RPMI8226 (cell line): ENCODE results near the gene ATP13A5.

Experiments used
- DNase-seq: peaks from one replicate; pipeline ENCODE4 v3.0.0-alpha.2; 2015

ATP13A5 gene

DNA sequence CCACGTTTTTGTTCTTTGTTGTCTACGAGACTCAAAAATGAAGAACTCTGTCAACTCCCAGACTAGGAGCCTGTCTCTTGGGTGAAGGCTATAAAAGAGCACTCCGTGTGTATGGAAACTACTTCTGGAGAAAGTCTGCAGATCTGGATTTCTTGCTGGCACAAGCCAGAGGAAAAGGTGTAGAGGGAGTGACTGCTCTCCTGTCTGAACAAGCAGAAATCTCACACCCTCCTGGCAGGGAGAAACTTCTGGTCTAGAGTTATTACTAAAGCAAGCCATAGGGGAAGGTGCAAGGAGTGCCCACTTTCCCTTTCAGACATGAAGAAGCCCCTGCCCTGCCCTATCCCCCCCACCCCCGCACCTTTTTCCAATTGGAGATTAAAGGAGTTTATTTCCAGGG, 128.1 kb downstream of the ATP13A5 start:
- DNase-seq, result no peak

DNA sequence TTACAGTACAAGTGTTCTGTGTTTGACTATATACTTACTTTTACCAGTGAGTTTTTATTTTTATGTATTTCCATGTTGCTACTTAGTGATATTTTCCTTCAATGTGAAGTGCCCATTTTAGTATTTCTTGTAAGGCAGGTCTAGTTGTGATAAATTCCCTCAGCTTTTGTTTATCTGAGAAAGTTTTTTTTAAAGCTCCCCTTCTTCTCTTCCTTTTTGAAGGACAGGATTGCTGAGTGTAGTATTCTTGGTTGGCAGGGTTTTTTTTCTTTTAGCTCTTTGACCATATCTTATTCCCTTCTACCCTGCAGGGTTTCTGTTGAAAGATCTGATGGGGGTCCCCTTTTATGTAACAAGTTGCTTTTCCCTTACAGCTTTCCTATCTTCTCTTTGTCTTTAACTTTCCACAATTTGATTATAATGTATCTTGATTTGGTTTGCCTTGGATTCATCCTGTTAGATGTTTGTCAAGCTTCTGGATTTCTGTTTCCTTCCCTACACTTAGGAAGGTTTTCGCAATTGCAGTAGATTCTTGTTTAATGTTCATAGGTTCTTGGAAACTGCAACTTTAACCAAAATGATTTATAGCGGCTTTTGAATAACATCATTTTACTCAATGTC, 129.6 kb downstream of the ATP13A5 start:
- no peak for DNase-seq

DNA sequence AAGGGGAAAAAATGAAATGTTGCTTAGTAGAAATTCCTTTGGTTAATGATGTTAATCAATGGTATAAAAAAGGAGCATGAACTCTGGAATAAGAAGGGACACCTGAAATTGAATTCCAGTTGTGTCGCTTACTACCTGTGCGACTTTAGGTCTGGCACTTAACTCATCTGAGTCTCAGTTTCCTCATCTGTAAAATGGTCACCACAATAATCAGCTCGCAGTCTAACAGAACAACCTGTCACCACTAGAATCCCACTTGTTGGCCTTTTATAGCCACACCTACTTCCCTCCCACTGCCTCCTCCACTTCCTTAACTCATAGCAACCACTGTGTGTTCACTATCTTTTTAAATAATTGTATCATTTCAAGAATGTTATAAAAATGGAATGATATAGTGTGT, 135.0 kb downstream of the ATP13A5 start:
- DNase-seq, result no peak

- no peak for DNase-seq
These were observed 136.8 kb downstream of the ATP13A5 start for GRCh38 chr3:193241716-193242115.

DNA sequence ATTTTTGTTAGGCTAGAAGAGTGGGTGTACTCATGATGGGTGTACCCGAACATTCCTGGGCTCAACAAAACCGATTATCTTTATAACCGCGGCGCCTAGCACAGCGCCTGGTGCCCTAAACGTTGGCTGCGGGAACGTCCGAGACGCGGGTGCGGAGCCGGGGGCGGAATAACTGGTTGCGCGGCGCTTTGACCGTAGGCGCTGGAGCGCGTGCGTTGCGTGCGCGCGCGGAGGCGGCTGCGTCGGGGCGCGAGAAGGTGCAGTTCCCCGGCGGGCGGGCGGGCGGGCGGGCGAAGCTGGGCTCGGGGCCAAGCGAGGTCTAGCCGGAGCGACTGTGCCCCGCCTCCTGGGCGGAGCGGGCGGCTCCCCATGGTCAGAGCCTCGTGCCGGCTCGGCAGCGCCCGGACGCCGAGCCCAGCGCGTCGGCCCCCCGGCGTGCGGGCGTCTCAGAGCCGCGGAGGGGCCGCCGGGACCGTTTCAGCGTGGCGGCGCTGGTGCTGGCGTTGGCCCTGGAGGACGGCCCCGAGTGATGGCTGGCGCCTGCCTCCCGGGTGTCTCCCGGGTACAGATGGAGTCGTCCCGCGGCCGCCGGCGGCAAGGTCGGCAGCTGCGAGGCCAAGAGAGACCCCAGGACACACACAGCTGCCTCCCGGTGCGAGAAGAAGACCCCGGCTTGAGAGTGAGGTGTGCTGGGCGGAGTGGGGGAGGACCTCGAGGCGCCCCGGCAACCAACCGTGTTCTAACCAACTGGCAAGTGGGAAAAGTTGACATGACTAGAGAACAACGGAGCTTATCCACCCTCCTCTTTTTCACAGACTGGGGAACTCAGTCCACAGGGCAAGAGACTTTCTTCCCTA, 137.5 kb downstream of the ATP13A5 start, which contains the start of gene PLAAT1:
PLAAT1 (plus strand) TSS at position 373 of the 857 bp plus-strand sequence. CDS start 14,429 bp downstream, outside the sequence.
- peak; percentile 60 for DNase-seq

GRCh38 chr3:193240436-193240849, 138.1 kb downstream of the ATP13A5 start:
- DNase-seq, result no peak

DNA sequence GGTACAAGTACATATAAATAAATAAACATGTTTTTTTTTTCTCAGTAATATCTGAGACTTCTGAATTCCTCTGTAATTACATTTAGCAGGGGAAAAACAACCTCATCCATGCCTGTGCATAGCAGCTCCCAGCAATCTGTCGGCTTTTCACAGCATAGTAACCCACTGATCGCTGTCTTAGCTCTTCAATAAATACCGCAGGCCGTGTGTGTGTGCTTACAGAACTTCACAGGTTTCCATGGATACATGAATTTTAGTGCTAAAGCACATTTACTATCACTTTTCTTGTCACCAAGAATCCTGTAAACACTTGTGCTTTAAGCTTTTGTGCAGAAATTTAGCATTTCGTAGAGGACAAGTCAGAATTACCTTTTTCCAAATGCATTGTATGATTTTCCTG, 141.5 kb downstream of the ATP13A5 start:
- DNase-seq, result no peak

GRCh38 chr3:193236599-193236998, 142.0 kb downstream of the ATP13A5 start:
- no peak for DNase-seq

- DNase-seq, result no peak
These were observed 147.4 kb downstream of the ATP13A5 start for GRCh38 chr3:193231201-193231600.

- no peak for DNase-seq
These were observed 147.9 kb downstream of the ATP13A5 start for GRCh38 chr3:193230610-193231009.

DNA sequence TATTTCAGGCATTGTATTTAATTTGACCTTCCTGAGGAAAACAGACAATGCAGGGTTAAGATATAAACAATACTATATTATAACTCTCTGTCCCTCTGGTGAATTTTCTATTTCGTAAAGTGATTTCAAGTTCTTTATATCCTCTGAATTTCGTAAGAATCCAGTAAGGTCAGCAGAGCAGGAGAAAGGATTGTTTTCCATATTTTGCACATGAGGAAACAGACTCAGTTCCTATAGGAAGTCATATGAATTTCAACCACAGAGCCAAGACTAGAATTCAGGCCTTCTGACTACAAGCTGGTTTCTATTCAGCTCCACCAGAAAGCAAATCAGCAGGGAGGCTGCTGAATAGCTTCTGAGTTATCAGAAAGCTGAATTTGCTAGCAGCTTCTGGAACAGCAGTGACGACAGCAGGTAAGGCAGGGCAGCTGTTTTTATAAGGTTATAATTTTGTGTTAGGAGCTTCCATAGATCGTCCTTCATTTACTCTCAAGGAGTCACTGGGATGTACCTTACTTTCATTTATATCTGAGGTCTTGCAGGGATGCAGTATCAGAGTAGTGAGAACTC, 148.6 kb downstream of the ATP13A5 start:
- DNase-seq, result no peak

DNA sequence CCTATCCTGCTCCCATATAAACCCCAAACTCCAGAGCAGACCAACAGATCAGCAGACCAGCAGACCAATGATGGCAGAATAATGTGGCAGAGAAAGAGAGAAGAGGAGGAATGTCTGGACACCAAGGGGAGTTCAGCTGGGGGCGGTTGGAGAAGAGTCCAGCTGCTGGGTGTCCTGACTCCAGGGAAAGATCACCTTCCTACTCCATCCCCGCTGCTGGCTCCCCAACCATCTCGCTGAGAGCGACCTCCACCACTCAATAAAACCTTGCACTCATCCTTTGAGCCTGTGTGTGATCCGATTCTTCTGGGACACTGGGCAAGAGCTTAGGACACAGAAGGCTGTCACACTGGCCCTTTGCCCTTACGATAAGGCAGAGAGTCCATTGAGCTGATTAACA, 150.3 kb downstream of the ATP13A5 start:
- DNase-seq, result no peak

DNA sequence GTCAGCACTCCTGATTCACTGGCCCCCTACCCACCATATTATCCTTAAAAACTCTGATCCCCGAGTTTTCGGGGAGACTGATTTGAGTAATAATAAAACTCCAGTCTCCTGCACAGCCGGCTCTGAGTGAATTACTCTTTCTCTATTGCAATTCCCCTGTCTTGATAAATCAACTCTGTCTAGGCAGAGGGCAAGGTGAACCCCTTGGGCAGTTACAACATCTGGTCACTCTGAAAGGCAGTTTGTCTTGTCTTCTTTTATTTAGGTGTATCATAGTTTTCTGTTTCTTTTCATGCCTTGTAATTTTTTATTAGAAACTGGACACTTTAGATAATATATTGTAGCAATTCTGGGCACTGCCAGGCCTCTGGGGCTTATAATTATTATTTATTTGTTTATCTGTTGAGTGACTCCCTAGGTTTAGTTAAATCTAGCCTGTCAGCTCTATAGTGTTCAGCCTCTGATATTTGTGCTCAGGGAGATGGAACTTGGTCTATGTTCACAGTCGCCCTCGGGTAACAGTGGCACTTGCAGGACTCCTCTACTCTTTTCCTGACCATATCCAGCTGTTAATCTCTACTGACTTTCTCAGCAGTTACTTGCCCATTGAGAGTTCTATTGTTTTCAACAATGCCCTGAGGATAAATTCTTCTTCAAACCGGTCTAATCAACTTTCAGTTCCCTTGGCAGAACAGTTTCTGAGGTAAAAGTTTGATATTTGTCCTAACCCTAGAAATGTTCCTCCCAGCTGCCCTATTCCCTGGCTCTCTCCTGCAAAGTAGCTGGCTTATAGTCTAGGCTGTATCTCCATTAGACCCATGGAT, 153.0 kb downstream of the ATP13A5 start:
- DNase-seq, result no peak
